Measurements from ENCODE around the gene OR1L1.

Gene OR1L1

GRCh38 chr9:122661416-122661815 is at the start of gene OR1L1:
TSS of gene OR1L1 (plus strand) at chr9:122661716. CDS start at chr9:122661716, 0 bp downstream.
- no peak for DNase-seq

- no peak for DNase-seq
Observed at GRCh38 chr9:122614362-122614761, 47.2 kb upstream of the OR1L1 start, which contains the start of gene OR1Q1. TSS of gene OR1Q1 (plus strand) at chr9:122614738. CDS start at chr9:122614738, 0 bp downstream.

GRCh38 chr9:122619996-122620395 is 41.5 kb upstream of the OR1L1 start:
- no peak for DNase-seq

GRCh38 chr9:122642226-122642625 is 19.3 kb upstream of the OR1L1 start:
- DNase-seq: no peak

- DNase-seq: no peak
Observed at GRCh38 chr9:122656378-122656777, 5.1 kb upstream of the OR1L1 start.

- DNase-seq: no peak
Observed at GRCh38 chr9:122657527-122657926, 4.0 kb upstream of the OR1L1 start, which contains the start of gene OR1B1. TSS of gene OR1B1 (minus strand) at chr9:122657627.

GRCh38 chr9:122672481-122672880 is 11.0 kb downstream of the OR1L1 start:
- DNase-seq: no peak

GRCh38 chr9:122684851-122685250 is 23.3 kb downstream of the OR1L1 start:
- no peak for DNase-seq

GRCh38 chr9:122695696-122696095 is 34.2 kb downstream of the OR1L1 start:
- DNase-seq: no peak
